ENCODE measurements around the gene IRF6. TPM values are rescaled to one million over a fixed set of nuclear protein-coding genes. Genes with fewer than 3 reads are reported as not detected.

IRF6 gene
- total RNA-seq, 1 donor from 2014 or later: 175 TPM

DNA sequence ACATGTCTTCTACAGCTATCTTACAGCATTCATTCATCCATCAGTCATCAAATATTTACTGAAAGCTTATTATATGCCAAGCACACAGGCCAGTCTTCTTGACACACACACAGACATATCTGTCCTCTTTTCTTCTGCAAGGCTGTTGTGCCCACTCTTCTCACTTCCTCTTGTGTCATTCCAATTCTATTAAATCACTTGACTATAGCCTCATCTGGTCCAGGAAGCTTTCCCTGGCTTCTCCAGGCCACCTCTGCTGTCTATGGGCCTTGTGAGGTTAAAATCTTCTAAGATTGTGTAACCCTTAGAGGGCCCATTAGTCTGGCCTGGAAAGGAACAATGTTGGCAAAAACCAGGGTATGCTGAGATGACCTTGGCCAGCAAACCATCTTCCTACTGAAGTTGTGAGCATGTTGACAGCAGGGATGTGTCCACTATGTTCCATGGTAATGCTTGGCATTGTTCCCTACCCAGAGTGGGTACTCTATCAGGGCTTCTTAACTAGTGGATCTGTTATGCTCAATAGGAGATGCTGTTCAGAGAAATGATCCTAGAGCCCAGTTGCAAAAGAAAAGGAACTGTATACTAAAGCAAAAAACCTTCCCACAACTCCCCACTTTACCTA is 44.8 kb downstream of the IRF6 start:
- no peaks in the 10 kb centered on the region for H3K36me3 ChIP-seq (ENCODE audit: control insufficient read depth, insufficient read depth, low read length)
- no peaks in the 10 kb centered on the region for H3K27me3 ChIP-seq (ENCODE audit: control insufficient read depth, insufficient read depth, low read length)
- no peak for FAIRE-seq
- peak; percentile 30 for DNase-seq (ENCODE audit: low read depth)
- no peak overlapping the region for H3K4me3 ChIP-seq (ENCODE audit: low read depth, low read length)
- TF ChIP-seq, protein P1, sequence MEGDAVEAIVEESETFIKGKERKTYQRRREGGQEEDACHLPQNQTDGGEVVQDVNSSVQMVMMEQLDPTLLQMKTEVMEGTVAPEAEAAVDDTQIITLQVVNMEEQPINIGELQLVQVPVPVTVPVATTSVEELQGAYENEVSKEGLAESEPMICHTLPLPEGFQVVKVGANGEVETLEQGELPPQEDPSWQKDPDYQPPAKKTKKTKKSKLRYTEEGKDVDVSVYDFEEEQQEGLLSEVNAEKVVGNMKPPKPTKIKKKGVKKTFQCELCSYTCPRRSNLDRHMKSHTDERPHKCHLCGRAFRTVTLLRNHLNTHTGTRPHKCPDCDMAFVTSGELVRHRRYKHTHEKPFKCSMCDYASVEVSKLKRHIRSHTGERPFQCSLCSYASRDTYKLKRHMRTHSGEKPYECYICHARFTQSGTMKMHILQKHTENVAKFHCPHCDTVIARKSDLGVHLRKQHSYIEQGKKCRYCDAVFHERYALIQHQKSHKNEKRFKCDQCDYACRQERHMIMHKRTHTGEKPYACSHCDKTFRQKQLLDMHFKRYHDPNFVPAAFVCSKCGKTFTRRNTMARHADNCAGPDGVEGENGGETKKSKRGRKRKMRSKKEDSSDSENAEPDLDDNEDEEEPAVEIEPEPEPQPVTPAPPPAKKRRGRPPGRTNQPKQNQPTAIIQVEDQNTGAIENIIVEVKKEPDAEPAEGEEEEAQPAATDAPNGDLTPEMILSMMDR (IDR thresholded peaks at IDR 0.05; ENCODE audit: insufficient read depth, low read length, severe bottlenecking): no peak

- H3K27me3 ChIP-seq (ENCODE audit: control insufficient read depth, insufficient read depth, low read length): no peaks in the 10 kb centered on the region
- FAIRE-seq: no peak
- no peak for DNase-seq (ENCODE audit: low read depth)
- no peaks in the 10 kb centered on the region for H3K36me3 ChIP-seq (ENCODE audit: control insufficient read depth, insufficient read depth, low read length)
- H3K4me3 ChIP-seq (ENCODE audit: low read depth, low read length): no peak overlapping the region
- TF ChIP-seq, protein P1 (IDR thresholded peaks at IDR 0.05; ENCODE audit: insufficient read depth, low read length, severe bottlenecking): no peak
Observed at GRCh38 chr1:209759829-209760359, 46.0 kb downstream of the IRF6 start.

DNA sequence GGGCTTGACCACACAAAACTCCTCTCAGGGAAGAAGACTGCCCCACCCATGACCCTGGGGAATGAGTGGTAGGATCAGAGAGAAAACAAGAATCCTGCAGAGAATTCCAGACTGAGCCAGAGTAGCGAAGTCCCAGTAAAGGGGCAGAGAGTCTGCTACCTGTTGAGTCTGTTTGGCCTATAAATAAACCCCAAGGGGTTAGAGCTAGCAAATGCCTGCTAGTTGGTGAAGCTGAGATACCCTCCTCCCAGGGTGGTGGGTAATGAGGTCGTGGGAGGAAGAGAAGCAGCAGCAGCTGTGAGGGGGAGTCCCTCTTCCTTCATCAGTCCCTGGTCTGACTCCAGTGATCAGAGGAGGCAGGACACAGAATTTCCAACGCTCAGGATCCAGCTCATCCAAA is 47.5 kb downstream of the IRF6 start:
- no peaks in the 10 kb centered on the region for H3K36me3 ChIP-seq (ENCODE audit: control insufficient read depth, insufficient read depth, low read length)
- H3K4me3 ChIP-seq (ENCODE audit: low read depth, low read length): no peak overlapping the region
- TF ChIP-seq, protein P1 (IDR thresholded peaks at IDR 0.05; ENCODE audit: insufficient read depth, low read length, severe bottlenecking): no peak
- FAIRE-seq (no peak), DNase-seq (ENCODE audit: low read depth) (no peak)
- H3K27me3 ChIP-seq (ENCODE audit: control insufficient read depth, insufficient read depth, low read length): no peaks in the 10 kb centered on the region

DNA sequence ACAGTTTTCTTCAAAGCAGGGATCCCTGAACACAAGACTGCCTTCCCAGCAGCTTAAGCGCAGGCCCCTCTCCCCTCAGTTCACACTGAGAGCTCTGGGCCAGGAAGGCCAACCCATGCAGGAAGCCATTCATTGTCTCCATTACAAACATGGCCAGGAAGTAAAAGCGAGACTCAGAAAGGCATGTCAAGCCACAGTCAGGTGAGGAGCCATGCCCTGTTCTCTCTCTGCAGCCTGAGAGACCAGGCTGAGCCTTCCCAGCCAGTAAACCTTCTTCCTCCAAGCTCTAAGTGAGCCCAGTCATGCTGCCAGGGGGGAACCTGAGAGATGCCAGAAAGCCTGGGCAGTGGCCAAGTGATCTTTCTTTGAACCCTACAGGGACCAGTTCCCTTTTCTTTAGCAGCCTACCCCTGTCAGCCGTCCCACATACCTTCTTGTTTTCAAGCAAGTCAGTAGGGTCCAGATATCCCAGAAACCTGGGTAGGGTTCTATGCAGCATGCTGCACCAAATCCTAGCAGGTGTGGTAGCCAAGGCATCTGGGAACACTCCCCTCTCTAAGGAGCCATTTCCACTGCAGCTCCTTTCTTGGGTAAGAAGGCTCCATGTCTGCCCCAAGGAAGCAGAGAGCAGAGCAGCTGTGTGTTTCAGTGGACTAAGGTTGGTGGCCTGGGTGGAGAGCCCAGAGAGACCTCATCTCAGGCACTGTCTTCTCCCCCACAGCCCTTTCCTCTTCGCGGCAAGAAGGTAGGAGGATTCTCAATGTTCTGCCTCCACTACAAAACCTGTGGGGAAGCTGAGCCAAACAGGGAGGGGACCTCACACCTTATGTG is 49.1 kb downstream of the IRF6 start:
- Histone ChIP-seq H3K36me3 (ENCODE audit: control insufficient read depth, insufficient read depth, low read length) (no peaks in the 10 kb centered on the region), H3K27me3 (ENCODE audit: control insufficient read depth, insufficient read depth, low read length) (no peaks in the 10 kb centered on the region), H3K4me3 (ENCODE audit: low read depth, low read length) (no peak overlapping the region)
- no peak for DNase-seq (ENCODE audit: low read depth)
- FAIRE-seq: no peak
- TF ChIP-seq, protein P1 (IDR thresholded peaks at IDR 0.05; ENCODE audit: insufficient read depth, low read length, severe bottlenecking): no peak

GRCh38 chr1:209755926-209756614 is 49.9 kb downstream of the IRF6 start, which contains the start of gene TRAF3IP3:
Gene TRAF3IP3 (plus strand): TSS chr1:209756053. CDS start chr1:209760040, 3,987 bp downstream.
- no peaks in the 10 kb centered on the region for H3K27me3 ChIP-seq (ENCODE audit: control insufficient read depth, insufficient read depth, low read length)
- no peak within 1 kb of the TSS for H3K4me3 ChIP-seq (ENCODE audit: low read depth, low read length)
- TF ChIP-seq, protein P1 (IDR thresholded peaks at IDR 0.05; ENCODE audit: insufficient read depth, low read length, severe bottlenecking): no peak
- DNase-seq (ENCODE audit: low read depth): no peak
- H3K36me3 ChIP-seq (ENCODE audit: control insufficient read depth, insufficient read depth, low read length): no peaks in the 10 kb centered on the region
- no peak for FAIRE-seq
